IPS DF 6.9 (cell line): ENCODE data around the gene ID2.

Experiments
- DNase-seq: peaks from one replicate; pipeline ENCODE4 v3.0.0-alpha.2; 2013; ENCODE audit warnings: low read depth, low spot score
- H3K27ac ChIP-seq: one replicate; pipeline ENCODE4 v1.5.1; 2013; ENCODE audit warnings: low read length, control low read depth
- H3K27me3 ChIP-seq: 2 replicates; pipeline ENCODE4 v1.6.1; 2013; ENCODE audit warnings: mild to moderate bottlenecking, low read length; ENCODE audit not compliant: control insufficient read depth, insufficient read depth
- H3K36me3 ChIP-seq: 2 replicates; pipeline ENCODE4 v1.6.1; 2013; ENCODE audit warnings: low read length; ENCODE audit not compliant: control insufficient read depth, insufficient read depth
- H3K4me1 ChIP-seq: 2 replicates; pipeline ENCODE4 v1.6.1; 2013; ENCODE audit warnings: low read length; ENCODE audit not compliant: control insufficient read depth, insufficient read depth
- H3K4me3 ChIP-seq: 2 replicates; pipeline ENCODE4 v1.5.1; 2013; ENCODE audit warnings: mild to moderate bottlenecking, low read length
- H3K9me3 ChIP-seq: 2 replicates; pipeline ENCODE4 v1.6.1; 2013; ENCODE audit warnings: low read length, inconsistent platforms; ENCODE audit not compliant: control insufficient read depth, insufficient read depth
- WGBS: extraction: QIAGEN DNeasy Blood & Tissue Kit; methylation state at CpG from one replicate; pipeline ENCODE4 v1.1.7; 2013; ENCODE audit warnings: mixed read lengths, missing lambda C conversion rate; ENCODE audit not compliant: insufficient read length, insufficient coverage; 5-methylcytosine and 5-hydroxymethylcytosine counted together

Gene ID2

GRCh38 chr2:8685697-8686358 lies 4.0 kb downstream of the ID2 start:
- Histone ChIP-seq H3K36me3 (no peaks in the 10 kb centered on the region), H3K4me3 (peak overlapping the region; percentile 56; the same call in 1 of the 2 replicates), H3K27ac (no peak overlapping the region), H3K27me3 (peaks cover 6% of the 10 kb centered on the region; the same call in 1 of the 2 replicates), H3K4me1 (no peaks in the 10 kb centered on the region; the same call in 1 of the 2 replicates), H3K9me3 (no peaks in the 10 kb centered on the region)
- no peak for DNase-seq
- WGBS = no CpG with 5 or more reads among the region's 50 CpGs

GRCh38 chr2:8691859-8692437 lies 10.1 kb downstream of the ID2 start:
- Histone ChIP-seq H3K9me3 (no peaks in the 10 kb centered on the region), H3K4me3 (no peak overlapping the region), H3K27ac (no peak overlapping the region), H3K4me1 (no peaks in the 10 kb centered on the region), H3K36me3 (no peaks in the 10 kb centered on the region), H3K27me3 (no peaks in the 10 kb centered on the region)
- no peak for DNase-seq
- no CpG with 5 or more reads among the region's 9 CpGs for WGBS

GRCh38 chr2:8692783-8693156 lies 10.9 kb downstream of the ID2 start:
- Histone ChIP-seq H3K27ac (no peak overlapping the region), H3K27me3 (no peaks in the 10 kb centered on the region), H3K9me3 (no peaks in the 10 kb centered on the region), H3K4me3 (no peak overlapping the region), H3K36me3 (no peaks in the 10 kb centered on the region), H3K4me1 (no peaks in the 10 kb centered on the region)
- no CpG with 5 or more reads among the region's 7 CpGs for WGBS
- DNase-seq = no peak

GRCh38 chr2:8693157-8693821 lies 11.4 kb downstream of the ID2 start:
- no peak for DNase-seq
- Histone ChIP-seq H3K4me3 (peak overlapping the region; percentile 24; the same call in 1 of the 2 replicates), H3K27me3 (no peaks in the 10 kb centered on the region), H3K27ac (no peak overlapping the region), H3K36me3 (no peaks in the 10 kb centered on the region), H3K4me1 (no peaks in the 10 kb centered on the region), H3K9me3 (no peaks in the 10 kb centered on the region)
- WGBS = no CpG with 5 or more reads among the region's 30 CpGs

- Histone ChIP-seq H3K4me1 (no peaks in the 10 kb centered on the region), H3K36me3 (no peaks in the 10 kb centered on the region), H3K4me3 (no peak overlapping the region), H3K27ac (no peak overlapping the region), H3K9me3 (no peaks in the 10 kb centered on the region), H3K27me3 (no peaks in the 10 kb centered on the region)
- no peak for DNase-seq
- WGBS = no CpG with 5 or more reads among the region's 8 CpGs
These were observed 12.9 kb downstream of the ID2 start for GRCh38 chr2:8694737-8695136.

DNA sequence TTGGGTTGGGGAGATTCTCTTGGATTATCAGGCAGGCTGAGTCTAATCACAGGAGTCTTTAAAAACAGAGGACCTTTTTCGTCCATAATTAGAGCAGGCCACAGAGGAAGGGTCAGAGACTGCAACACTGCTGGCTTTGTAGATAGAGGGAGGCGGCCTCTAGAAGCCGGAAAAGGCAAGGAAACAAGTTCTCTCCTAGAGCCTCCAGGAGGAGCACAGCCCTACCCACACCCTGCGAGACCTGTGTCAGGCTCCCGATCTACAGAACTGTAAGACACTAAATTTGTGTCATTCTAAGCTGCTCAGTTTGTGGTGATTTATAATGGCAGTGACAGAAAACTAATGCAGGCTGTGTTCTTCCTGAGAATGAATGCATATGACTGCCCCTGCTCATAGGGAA lies 15.3 kb downstream of the ID2 start:
- H3K27me3 ChIP-seq = no peaks in the 10 kb centered on the region
- H3K27ac ChIP-seq = no peak overlapping the region

GRCh38 chr2:8699839-8700238 lies 18.0 kb downstream of the ID2 start:
- DNase-seq = no peak
- no peaks in the 10 kb centered on the region for H3K27me3 ChIP-seq
- H3K9me3 ChIP-seq = no peaks in the 10 kb centered on the region
- no CpG with 5 or more reads among the region's 7 CpGs for WGBS
- H3K4me3 ChIP-seq = no peak overlapping the region
- no peak overlapping the region for H3K27ac ChIP-seq
- no peaks in the 10 kb centered on the region for H3K4me1 ChIP-seq
- no peaks in the 10 kb centered on the region for H3K36me3 ChIP-seq

More for the DNA sequence above, 15.3 kb downstream of the ID2 start:
- H3K36me3 ChIP-seq = no peaks in the 10 kb centered on the region
- no peaks in the 10 kb centered on the region for H3K4me1 ChIP-seq
- WGBS = no CpG with 5 or more reads among the region's 5 CpGs
- DNase-seq = no peak
- no peak overlapping the region for H3K4me3 ChIP-seq
- no peaks in the 10 kb centered on the region for H3K9me3 ChIP-seq

- WGBS = no CpG with 5 or more reads among the region's 16 CpGs
These were observed 20.0 kb downstream of the ID2 start for GRCh38 chr2:8701681-8702379.

DNA sequence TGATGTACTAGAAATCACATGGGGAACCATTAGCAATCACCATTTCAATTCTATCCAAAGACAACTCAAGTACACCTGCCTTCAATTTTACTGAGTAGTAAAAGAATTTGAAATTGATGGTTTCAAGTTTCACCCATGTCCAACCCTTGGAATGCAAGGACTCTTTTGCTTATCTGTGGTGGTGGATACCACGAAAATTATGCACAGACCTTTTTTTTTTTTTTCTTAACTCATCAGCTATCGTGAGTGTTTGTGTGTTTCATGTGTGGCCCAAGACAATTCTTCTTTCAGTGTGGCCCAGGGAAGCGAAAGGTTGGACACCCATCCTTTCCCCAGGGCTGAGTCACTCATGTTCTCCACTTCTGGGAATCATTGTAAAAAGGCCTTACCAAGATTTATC lies 23.1 kb downstream of the ID2 start:
- no peak overlapping the region for H3K4me3 ChIP-seq
- H3K9me3 ChIP-seq = no peaks in the 10 kb centered on the region
- H3K27me3 ChIP-seq = no peaks in the 10 kb centered on the region
- WGBS = no CpG with 5 or more reads among the region's 3 CpGs
- H3K4me1 ChIP-seq = no peaks in the 10 kb centered on the region
- H3K27ac ChIP-seq = no peak overlapping the region
- no peaks in the 10 kb centered on the region for H3K36me3 ChIP-seq
- no peak for DNase-seq

More at GRCh38 chr2:8701681-8702379, 20.0 kb downstream of the ID2 start:
- no peaks in the 10 kb centered on the region for H3K36me3 ChIP-seq
- no peak for DNase-seq
- H3K4me1 ChIP-seq = no peaks in the 10 kb centered on the region
- H3K27ac ChIP-seq = no peak overlapping the region
- no peaks in the 10 kb centered on the region for H3K27me3 ChIP-seq
- no peak overlapping the region for H3K4me3 ChIP-seq
- H3K9me3 ChIP-seq = no peaks in the 10 kb centered on the region

- no peaks in the 10 kb centered on the region for H3K9me3 ChIP-seq
- H3K4me1 ChIP-seq = no peaks in the 10 kb centered on the region
- no CpG with 5 or more reads among the region's 14 CpGs for WGBS
- no peak overlapping the region for H3K27ac ChIP-seq
- no peak for DNase-seq
- H3K4me3 ChIP-seq = no peak overlapping the region
- H3K36me3 ChIP-seq = no peaks in the 10 kb centered on the region
- H3K27me3 ChIP-seq = no peaks in the 10 kb centered on the region
These were observed 27.8 kb downstream of the ID2 start for GRCh38 chr2:8709611-8710010.
